Diencephalon (tissue), 1 donor: ENCODE data around the gene NOC3L. TPM values are rescaled to one million over a fixed set of nuclear protein-coding genes. Genes with fewer than 3 reads are reported as not detected.

Experiments used
- total RNA-seq: library from RNA; depleted of rRNA; stranded (reverse); fragments of >200 nt; gene quantifications from one replicate; pipeline ENCODE4 v1.2.3, GENCODE V29; 2014

Gene NOC3L, protein sequence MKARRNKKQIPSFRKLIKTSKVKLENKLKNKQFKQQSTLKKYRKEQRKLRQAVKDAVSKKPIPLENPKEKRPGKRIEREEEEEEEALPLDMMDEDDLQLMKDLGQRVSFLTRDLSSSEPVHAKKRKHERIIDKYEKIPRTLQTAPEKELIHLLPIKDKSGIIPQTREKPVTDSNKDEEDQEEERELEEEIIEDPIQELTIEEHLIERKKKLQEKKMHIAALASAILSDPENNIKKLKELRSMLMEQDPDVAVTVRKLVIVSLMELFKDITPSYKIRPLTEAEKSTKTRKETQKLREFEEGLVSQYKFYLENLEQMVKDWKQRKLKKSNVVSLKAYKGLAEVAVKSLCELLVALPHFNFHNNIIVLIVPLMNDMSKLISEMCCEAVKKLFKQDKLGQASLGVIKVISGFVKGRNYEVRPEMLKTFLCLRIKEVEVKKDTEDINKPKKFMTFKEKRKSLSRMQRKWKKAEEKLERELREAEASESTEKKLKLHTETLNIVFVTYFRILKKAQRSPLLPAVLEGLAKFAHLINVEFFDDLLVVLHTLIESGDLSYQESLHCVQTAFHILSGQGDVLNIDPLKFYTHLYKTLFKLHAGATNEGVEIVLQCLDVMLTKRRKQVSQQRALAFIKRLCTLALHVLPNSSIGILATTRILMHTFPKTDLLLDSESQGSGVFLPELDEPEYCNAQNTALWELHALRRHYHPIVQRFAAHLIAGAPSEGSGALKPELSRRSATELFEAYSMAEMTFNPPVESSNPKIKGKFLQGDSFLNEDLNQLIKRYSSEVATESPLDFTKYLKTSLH
- 23.1 TPM for total RNA-seq

DNA sequence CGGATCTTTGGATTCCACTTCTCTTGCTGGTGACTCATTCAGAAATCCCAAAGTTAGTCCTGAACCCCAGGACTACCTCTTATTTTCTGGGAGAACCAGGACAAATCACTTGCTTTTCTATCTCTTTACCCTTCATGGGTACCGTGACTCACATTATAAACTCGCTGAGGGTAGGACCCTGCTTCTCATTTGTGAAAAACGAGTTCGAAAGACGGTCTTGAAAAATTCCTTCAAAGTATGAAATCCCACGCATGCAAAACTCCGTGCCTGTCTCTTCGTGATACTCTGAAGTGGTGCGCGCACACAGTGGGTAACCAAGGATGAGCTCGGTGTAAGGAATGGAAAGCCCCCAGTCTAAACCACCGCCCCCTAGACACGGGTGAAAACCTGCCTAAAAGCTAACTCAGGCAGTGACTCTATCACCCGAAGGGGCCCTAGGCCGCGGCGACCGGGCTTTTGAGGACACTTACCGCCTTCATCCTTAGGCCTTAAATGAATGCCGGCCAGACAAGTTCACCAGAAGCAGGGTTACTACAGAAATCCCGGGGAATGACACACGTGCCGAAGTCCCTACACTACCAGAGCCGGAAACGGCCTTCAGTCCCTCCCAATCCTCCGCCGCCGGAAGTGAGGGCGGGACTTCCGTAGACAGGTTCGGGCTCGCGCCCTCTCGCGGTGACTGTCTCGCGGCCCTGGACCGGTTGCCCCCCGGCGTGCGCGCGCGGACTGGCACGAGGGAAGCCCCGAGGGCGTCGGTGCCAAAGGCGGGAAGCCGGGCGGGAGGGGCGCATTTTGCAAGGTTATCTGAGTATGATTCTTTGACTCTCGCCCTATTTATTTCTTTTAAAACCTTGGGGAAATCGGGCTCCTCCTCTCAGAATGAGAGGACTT, at the start of gene NOC3L:
Gene NOC3L, minus strand, starts transcription at position 580 of the 891 bp plus-strand sequence. Its CDS starts 101 bp downstream, at position 479.

DNA sequence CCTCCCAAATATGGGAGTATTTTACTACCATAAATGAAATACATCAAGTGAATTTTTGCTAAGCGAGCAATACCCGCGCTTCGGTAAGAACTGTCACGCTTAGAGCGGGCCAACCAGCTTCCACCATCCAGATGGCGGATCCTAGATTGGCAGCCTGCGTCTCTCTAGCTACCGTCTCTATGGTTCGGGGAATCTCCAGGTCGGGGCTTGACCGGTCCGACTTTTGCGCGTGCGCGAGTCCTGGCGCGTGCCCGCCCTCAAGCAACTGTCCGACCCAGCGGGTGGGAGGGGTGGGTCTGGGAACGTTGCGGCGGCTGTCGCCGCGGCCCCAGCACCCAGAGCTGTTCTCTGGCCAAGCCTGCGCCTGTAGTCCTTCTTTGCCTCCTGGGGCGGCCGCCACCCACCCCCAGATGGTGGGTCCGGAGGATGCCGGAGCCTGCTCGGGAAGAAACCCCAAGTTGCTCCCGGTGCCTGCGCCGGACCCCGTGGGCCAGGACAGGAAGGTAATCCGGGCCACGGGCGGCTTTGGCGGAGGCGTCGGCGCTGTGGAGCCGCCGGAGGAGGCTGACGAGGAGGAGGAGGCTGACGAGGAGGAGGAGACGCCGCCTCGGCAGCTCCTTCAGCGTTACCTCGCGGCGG, 39.6 kb upstream of the NOC3L start, which contains the start of gene TBC1D12:
Gene TBC1D12, plus strand, starts transcription at position 338 of the 639 bp plus-strand sequence. Its CDS starts 73 bp downstream, at position 411.

Other genes with a start within 250 kb of the NOC3L start
- gene TBC1D12, start 39.6 kb upstream of the NOC3L start, total RNA-seq: 66.2 TPM
- gene HELLS, start 182.8 kb upstream of the NOC3L start, total RNA-seq: 31.8 TPM